ENCODE results near the gene CRYGC. TPM values are rescaled to one million over a fixed set of nuclear protein-coding genes. Genes with fewer than 3 reads are reported as not detected.
A peak's percentile ranks its signal among the peaks of the same experiment; 100 is the strongest.
"Not testable (repeated sequence)": the region's sequence is repeated elsewhere in the genome, so short reads cannot be mapped to it uniquely, and the experiment has no call there.

Gene CRYGC
- total and polyA plus RNA-seq, 2 of the 13 experiments (the other 11 are each of a cell fraction or from before 2014, with no cell fraction given) = 0.20 to 0.27 TPM

DNA sequence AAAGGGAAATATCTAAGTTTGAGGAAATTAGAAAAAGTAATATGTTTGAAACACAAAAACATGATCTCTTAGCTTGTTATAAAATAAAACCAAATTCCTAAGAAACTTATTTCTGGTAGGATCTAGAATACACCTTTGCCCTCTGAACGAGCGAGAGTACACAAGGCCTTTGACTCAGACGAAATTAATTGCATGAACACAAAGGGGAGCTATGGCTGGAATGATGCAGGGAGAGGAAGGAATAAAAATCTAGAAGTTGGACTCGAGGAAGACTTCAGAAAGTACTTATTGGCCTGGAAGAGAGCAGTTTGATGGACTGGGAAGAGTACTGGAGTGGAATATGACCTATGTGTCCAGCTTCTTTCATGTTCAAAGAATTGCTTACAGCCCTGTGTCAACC is 4.4 kb downstream of the CRYGC start:
- ATAC-seq (no peak), FAIRE-seq (no peak), DNase-seq (ENCODE audit: low spot score) (no peak)
- Histone ChIP-seq H3K27ac (ENCODE audit: extremely low read length, insufficient read depth, low read length) (no peak overlapping the region), H3K9me3 (ENCODE audit: low read length) (no peaks in the 10 kb centered on the region), H4K20me1 (ENCODE audit: insufficient read depth, low read length) (no peaks in the 10 kb centered on the region), H2AFZ (ENCODE audit: low read length) (no peak overlapping the region), H3K27me3 (ENCODE audit: control insufficient read depth in 1 of 2, insufficient read depth in 2 of 2, low read length in 2 of 2) (no peaks in the 10 kb centered on the region), H3K4me2 (ENCODE audit: low read depth, low read length) (no peak overlapping the region), H3K4me1 (ENCODE audit: insufficient read depth, low read length) (peaks cover 18% of the 10 kb centered on the region), H3K79me2 (ENCODE audit: insufficient read depth, low read length) (no peaks in the 10 kb centered on the region), H3K9ac (ENCODE audit: insufficient read depth, low read depth, low read length) (no peak overlapping the region), H3K4me3 (replicated peaks in 1 of 3; ENCODE audit: insufficient read depth in 1 of 3, low read depth in 2 of 3, low read length in 3 of 3) (no peak overlapping the region), H3K36me3 (replicated peaks in 1 of 2; ENCODE audit: control insufficient read depth in 1 of 2, insufficient read depth in 2 of 2, low read length in 2 of 2) (no peaks in the 10 kb centered on the region)
- TF ChIP-seq FOXA3 (CRISPR knock-in tag; IDR thresholded peaks at IDR 0.05) (peak; percentile 22; the same call in 1 of the 2 replicates), ZFP36L2 (CRISPR knock-in tag; IDR thresholded peaks at IDR 0.05) (no peak)
- BruUV-seq (replicated peaks) = no TSS peak
- intact Hi-C loops (cut with micrococcal nuclease; ENCODE audit: unreplicated experiment) (no loop called here), in situ Hi-C loops (cut with HindIII; ENCODE audit: extremely low pct_ligation_motif_present, low pct_unique_long_range_greater_than_20kb) (no loop called here)
- 2% methylated on average over 4 of the region's 4 CpGs for WGBS (ENCODE audit: low lambda C conversion rate)
- POLR2A ChIA-PET = interaction anchor here (1.6 kb wide), 1 partner anchor 11 kb away, joined by 5 read pairs; no protein-coding TSS in a partner anchor
- CTCF ChIA-PET (ENCODE audit: low intra/inter-chr PET ratio, low total read pairs) = no interaction called here

GRCh38 chr2:208124013-208124715 is 5.5 kb downstream of the CRYGC start, which contains the start of gene CRYGD:
TSS of gene CRYGD (minus strand) at chr2:208124524. CDS start at chr2:208124473, 51 bp downstream.
- DNase-seq (ENCODE audit: low spot score); H3K9ac ChIP-seq (ENCODE audit: insufficient read depth, low read depth, low read length); H3K27me3 ChIP-seq (ENCODE audit: control insufficient read depth in 1 of 2, insufficient read depth in 2 of 2, low read length in 2 of 2); H3K9me3 ChIP-seq (ENCODE audit: low read length); FAIRE-seq; H2AFZ ChIP-seq (ENCODE audit: low read length); H3K4me1 ChIP-seq (ENCODE audit: insufficient read depth, low read length); intact Hi-C loops (cut with micrococcal nuclease; ENCODE audit: unreplicated experiment); H3K4me2 ChIP-seq (ENCODE audit: low read depth, low read length); BruUV-seq (replicated peaks); in situ Hi-C loops (cut with HindIII; ENCODE audit: extremely low pct_ligation_motif_present, low pct_unique_long_range_greater_than_20kb); H3K36me3 ChIP-seq (replicated peaks in 1 of 2; ENCODE audit: control insufficient read depth in 1 of 2, insufficient read depth in 2 of 2, low read length in 2 of 2); POLR2A ChIA-PET; H3K4me3 ChIP-seq (replicated peaks in 1 of 3; ENCODE audit: insufficient read depth in 1 of 3, low read depth in 2 of 3, low read length in 3 of 3); H3K79me2 ChIP-seq (ENCODE audit: insufficient read depth, low read length); H4K20me1 ChIP-seq (ENCODE audit: insufficient read depth, low read length); CTCF ChIA-PET (ENCODE audit: low intra/inter-chr PET ratio, low total read pairs); H3K27ac ChIP-seq (ENCODE audit: extremely low read length, insufficient read depth, low read length): not testable (repeated sequence)
- WGBS (ENCODE audit: low lambda C conversion rate) = 84% methylated on average over 36 of the region's 46 CpGs
- TF ChIP-seq ZNF768 (CRISPR knock-in tag; IDR thresholded peaks at IDR 0.05) = peak; percentile 26; the same call in 1 of the 2 replicates
- peak; percentile 21; the same call in 1 of the 3 replicates for ATAC-seq

Measured in HepG2 (cell line).